Left ventricle myocardium inferior (tissue), 1 donor: ENCODE data around the gene TFIP11. TPM values are rescaled to one million over a fixed set of nuclear protein-coding genes. Genes with fewer than 3 reads are reported as not detected.

Source experiments
- DNase-seq: peaks from one replicate; pipeline ENCODE4 v3.0.0-alpha.2; 2020
- H3K27ac ChIP-seq: fragments of 200-600 bp; replicated peaks from 2 replicates; pipeline ENCODE4 v1.8.0; 2021
- H3K27me3 ChIP-seq: fragments of 200-600 bp; 2 replicates; pipeline ENCODE4 v1.8.0; 2021; ENCODE audit warnings: low read depth
- H3K36me3 ChIP-seq: fragments of 200-600 bp; 2 replicates; pipeline ENCODE4 v1.8.0; 2021
- H3K4me1 ChIP-seq: fragments of 200-600 bp; 2 replicates; pipeline ENCODE4 v1.8.0; 2021
- H3K4me3 ChIP-seq: fragments of 200-600 bp; 2 replicates; pipeline ENCODE4 v1.8.0; 2021; ENCODE audit warnings: mild to moderate bottlenecking, moderate library complexity
- H3K9me3 ChIP-seq: fragments of 200-600 bp; replicated peaks from 2 replicates; pipeline ENCODE4 v1.8.0; 2021
- CTCF ChIP-seq: fragments of 200-600 bp; IDR thresholded peaks from 2 replicates; pipeline ENCODE4 v1.8.0; 2021; ENCODE audit warnings: antibody characterized with exemption, mild to moderate bottlenecking, borderline replicate concordance
- intact Hi-C: fragments of 100-400 bp; cut with micrococcal nuclease; formaldehyde crosslinking; loops from one replicate; pipeline ENCODE4 v1.11.0; 2022
- total RNA-seq: library from RNA; stranded (reverse); fragmentation: NEBNext Ultra II Directional; extraction: Animal tissue kit (Norgen Biotek cat#: 25700); gene quantifications from one replicate; pipeline ENCODE4 v1.2.1, GENCODE V29; 2021
- donor health status: DM: no; HTN: yes; CAD: no; lungs with severe emphysema.

Gene TFIP11
- total RNA-seq, 1 donor from 2014 or later: 25.7 TPM

- Histone ChIP-seq H3K4me1 (peaks cover 55% of the 10 kb centered on the region), H3K36me3 (peaks cover 39% of the 10 kb centered on the region), H3K27ac (no peak overlapping the region), H3K9me3 (no peaks in the 10 kb centered on the region), H3K4me3 (peak overlapping the region; percentile 37), H3K27me3 (no peaks in the 10 kb centered on the region)
- no peak for DNase-seq
- intact Hi-C loops: no loop called here
- TF ChIP-seq CTCF: peak; percentile 8
Observed at GRCh38 chr22:26479043-26479791, 33.1 kb downstream of the TFIP11 start.

- Histone ChIP-seq H3K27ac (no peak overlapping the region), H3K36me3 (peaks cover 56% of the 10 kb centered on the region), H3K9me3 (no peaks in the 10 kb centered on the region), H3K4me1 (peaks cover 38% of the 10 kb centered on the region), H3K4me3 (no peak overlapping the region), H3K27me3 (no peaks in the 10 kb centered on the region)
- TF ChIP-seq CTCF: no peak
- intact Hi-C loops: no loop called here
- no peak for DNase-seq
Observed at GRCh38 chr22:26477341-26477731, 34.9 kb downstream of the TFIP11 start.

GRCh38 chr22:26476705-26477340 is 35.5 kb downstream of the TFIP11 start:
- Histone ChIP-seq H3K27me3 (no peaks in the 10 kb centered on the region), H3K4me3 (no peak overlapping the region), H3K9me3 (no peaks in the 10 kb centered on the region), H3K4me1 (peaks cover 32% of the 10 kb centered on the region), H3K36me3 (peaks cover 61% of the 10 kb centered on the region), H3K27ac (no peak overlapping the region)
- TF ChIP-seq CTCF: no peak
- intact Hi-C loops: no loop called here
- no peak for DNase-seq

GRCh38 chr22:26474682-26475081 is 37.6 kb downstream of the TFIP11 start:
- no peak for DNase-seq
- intact Hi-C loops: no loop called here
- H3K9me3 ChIP-seq: no peaks in the 10 kb centered on the region
- no peak overlapping the region for H3K27ac ChIP-seq
- peaks cover 11% of the 10 kb centered on the region for H3K4me1 ChIP-seq
- no peak overlapping the region for H3K4me3 ChIP-seq
- peaks cover 83% of the 10 kb centered on the region for H3K36me3 ChIP-seq
- H3K27me3 ChIP-seq: no peaks in the 10 kb centered on the region
- no peak for TF ChIP-seq CTCF

GRCh38 chr22:26471522-26471921 is 40.8 kb downstream of the TFIP11 start:
- no peak overlapping the region for H3K4me3 ChIP-seq
- intact Hi-C loops: no loop called here
- no peaks in the 10 kb centered on the region for H3K4me1 ChIP-seq
- no peak overlapping the region for H3K27ac ChIP-seq
- no peaks in the 10 kb centered on the region for H3K27me3 ChIP-seq
- H3K9me3 ChIP-seq: no peaks in the 10 kb centered on the region
- peaks cover 97% of the 10 kb centered on the region for H3K36me3 ChIP-seq
- no peak for DNase-seq
- TF ChIP-seq CTCF: no peak
